Retina (tissue), 1 donor: ENCODE data around the gene NFATC1.

Experiments used
- DNase-seq: peaks from one replicate; pipeline ENCODE4 v3.0.0-alpha.2; 2016

NFATC1 gene

DNA sequence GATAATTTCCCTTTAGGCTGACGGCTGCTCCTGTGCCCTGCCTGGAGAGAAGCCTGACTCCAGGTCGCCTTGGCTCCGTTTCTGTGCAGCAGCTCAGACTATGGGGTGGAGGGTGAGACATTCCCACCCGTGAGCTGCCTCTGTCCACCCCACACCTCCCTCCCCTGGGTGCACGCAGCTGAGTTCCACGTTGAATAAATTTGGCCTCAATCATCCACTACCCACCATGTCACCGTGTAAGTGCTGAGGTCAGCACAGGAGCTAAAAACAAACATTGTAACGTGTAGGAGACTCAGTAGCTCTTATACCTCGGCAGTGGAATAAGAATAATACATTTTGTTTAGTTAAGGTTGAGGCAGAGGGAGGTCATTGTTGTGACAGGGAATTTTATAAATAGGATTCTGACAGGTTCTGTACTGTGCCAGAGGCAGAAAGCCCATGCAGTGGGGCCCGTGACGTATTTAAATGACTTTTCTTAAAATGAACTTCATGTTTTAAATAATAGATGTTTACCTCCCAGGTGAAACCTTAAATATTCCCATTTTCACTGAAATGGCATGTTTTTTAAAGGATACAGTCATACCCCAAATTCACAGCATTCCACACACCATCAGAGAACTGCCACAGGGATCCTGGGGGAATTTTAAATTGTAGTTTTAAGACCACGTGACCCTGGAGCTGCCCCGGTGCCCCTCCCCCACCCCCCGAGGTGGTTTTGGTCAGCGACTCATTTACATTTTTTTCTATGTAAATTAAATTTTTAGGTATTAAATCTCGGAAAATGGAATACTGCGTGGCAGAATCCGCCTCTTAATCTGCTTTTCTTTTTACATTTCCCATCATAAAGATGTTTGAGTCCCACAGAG, 50.2 kb downstream of the NFATC1 start:
- DNase-seq = no peak

DNA sequence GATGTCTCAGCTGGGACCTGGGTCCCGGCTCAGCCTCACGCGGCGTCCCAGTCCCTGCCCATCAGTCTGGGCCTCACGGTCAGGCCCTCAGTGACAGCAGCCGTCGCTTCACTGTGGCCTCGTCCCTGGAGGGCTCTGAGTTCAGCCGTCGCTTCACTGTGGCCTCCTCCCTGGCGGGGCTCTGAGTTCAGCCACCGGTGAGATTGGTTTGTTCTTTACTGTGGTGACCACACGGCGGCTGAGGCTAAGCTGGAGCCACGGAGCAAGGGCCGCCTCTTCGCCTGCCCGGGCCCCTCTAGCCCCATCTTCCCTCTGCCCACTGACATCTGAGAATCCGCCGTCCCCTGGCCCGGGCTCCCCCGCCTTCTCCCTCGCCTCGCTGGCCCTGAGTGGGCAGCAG, 51.2 kb downstream of the NFATC1 start:
- no peak for DNase-seq

DNA sequence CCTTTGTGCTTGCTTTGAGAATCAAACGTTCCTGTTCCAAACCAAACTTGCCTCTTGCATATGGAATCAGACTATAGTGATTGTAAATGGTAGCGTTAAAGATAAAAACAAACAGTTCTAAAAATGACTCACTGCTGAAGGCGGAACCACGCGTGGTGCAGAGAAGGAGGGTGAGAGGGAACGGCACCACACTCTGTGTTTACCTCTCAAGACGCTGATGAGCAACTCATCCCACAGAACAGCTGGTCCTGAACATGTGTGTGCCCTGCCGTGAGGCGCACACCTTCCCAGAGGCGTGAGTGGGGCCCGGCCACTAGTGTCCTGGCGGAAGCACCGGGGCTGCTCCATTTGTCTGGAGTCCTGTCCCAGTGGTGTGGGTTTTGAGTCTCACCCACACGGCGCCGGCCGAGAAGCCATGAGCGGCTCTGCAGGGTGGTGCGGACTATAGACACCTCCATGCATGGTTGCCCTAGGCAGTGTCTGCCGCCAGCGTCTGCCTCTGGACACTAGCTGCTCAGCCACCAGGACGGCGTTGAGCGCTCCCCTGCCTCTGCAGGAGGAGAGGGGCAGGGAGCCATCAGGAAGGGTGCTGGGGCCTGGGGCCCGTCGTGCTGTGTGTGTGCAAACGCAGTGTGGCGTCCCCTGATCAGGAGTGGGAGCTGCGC, 52.1 kb downstream of the NFATC1 start:
- no peak for DNase-seq

DNA sequence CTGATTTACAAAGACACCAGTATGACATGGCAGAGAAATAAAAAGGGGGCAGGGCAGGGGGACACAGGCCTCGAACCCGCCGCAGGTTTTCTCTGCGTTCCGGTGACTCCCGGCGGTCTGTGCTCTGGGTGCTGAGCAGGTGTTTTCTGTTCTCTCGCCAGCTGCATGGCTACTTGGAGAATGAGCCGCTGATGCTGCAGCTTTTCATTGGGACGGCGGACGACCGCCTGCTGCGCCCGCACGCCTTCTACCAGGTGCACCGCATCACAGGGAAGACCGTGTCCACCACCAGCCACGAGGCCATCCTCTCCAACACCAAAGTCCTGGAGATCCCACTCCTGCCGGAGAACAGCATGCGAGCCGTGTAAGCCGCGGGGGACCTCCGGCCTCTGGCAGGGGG, 52.9 kb downstream of the NFATC1 start:
- DNase-seq = no peak

DNA sequence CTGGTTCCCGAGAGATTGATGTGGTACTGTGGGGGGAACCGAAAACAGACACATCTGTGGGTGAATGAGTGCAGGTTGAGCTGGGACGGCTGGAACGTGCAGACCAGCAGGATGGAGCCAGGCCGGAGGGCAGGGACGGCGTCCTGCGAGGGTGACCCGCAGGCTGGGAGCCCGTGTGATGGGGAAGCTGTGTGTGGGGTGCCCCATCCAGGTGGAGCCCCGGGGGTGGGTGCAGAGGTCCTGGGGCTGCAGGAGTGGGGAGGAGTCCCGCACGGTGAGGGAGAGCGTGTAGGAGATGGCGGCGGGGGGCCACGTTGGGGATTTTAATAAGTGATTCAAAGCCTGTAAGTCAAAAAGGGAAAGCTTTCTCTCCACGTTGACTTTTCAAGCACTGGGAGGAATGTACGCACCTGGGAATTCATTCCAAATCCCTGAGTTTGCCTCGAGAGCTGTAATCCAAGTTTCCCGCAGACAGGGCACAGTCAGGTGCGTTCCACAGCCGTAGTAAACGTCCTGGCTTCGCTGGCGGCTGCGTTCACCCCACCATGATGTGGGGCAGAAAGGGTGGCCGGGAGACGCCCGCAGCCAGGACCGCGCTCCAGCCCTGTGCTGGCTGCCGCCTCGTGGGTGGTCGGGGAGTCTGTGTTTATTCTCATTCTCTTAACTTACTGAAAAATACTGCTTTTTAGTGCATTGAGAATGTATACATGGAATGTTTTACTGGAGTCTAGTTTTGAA, 54.0 kb downstream of the NFATC1 start:
- no peak for DNase-seq

DNA sequence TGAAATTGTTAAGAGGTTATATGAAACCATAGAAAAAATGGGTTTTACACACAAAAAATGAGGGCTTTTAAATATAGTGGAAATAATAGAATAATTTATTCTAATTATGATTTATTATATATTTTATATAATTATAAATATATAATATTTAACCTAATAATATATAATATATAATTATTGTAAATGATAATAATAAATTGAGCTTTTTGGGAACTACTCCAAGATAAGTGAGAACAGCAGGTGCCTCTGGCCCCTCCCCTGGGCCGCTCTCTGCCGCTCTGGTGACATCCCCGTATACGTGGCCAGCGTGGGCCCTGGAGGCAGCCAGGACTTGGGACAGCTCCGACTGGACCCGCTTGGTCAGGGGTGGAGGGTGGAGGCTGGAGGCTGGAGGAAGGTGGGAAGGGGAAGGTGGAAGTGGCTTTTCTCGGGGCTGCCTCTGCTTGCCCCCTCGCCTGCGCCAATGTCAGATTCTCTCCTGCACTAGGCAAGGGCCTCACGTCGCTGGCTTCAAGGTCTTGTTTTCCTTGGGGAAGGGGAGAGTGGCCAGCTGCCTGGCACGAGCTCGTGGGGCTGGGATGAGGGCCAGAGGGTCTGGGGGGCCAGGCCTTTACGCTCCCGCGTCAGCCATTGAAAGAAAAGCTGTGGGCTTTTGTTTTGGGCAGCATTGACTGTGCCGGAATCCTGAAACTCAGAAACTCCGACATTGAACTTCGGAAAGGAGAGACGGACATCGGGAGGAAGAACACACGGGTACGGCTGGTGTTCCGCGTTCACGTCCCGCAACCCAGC, 54.8 kb downstream of the NFATC1 start:
- DNase-seq = no peak

DNA sequence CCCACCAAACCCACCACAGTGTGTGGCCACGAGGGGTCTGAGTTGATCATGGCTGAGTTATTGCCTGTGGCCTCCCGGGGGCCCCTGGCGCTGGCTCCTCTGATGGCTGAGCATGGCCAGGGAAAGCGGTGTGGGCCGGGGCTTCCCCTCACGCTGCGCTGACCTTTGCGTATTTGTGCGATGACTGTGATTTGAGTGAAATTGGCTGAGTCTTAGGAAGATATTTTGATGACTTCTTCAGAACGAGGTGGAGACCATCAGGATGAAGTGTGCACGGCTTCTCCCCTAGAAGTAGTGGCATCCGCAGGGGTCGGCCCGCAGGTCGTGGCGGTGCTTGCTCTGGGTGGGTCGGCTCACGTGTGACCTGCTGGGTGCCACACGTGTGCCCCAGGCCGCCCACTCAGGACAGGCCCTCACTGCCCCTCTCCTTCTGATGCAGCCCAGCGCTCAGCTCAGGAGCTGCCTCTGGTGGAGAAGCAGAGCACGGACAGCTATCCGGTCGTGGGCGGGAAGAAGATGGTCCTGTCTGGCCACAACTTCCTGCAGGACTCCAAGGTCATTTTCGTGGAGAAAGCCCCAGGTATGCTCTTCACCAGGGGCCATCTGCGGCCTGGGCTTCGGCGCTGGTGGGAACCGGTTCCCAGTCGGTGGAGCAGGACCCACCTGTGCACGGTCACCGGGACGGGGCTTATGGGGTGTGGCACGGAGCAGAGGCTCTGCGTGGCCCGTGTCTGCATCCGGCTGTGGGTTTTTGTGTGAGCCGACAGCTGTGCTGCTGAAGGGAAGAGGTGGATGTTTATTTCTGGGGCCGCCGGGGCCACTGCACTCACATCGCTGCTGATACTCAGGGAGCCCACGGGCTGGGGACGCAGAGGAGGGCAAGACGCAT, 55.8 kb downstream of the NFATC1 start:
- DNase-seq = no peak

DNA sequence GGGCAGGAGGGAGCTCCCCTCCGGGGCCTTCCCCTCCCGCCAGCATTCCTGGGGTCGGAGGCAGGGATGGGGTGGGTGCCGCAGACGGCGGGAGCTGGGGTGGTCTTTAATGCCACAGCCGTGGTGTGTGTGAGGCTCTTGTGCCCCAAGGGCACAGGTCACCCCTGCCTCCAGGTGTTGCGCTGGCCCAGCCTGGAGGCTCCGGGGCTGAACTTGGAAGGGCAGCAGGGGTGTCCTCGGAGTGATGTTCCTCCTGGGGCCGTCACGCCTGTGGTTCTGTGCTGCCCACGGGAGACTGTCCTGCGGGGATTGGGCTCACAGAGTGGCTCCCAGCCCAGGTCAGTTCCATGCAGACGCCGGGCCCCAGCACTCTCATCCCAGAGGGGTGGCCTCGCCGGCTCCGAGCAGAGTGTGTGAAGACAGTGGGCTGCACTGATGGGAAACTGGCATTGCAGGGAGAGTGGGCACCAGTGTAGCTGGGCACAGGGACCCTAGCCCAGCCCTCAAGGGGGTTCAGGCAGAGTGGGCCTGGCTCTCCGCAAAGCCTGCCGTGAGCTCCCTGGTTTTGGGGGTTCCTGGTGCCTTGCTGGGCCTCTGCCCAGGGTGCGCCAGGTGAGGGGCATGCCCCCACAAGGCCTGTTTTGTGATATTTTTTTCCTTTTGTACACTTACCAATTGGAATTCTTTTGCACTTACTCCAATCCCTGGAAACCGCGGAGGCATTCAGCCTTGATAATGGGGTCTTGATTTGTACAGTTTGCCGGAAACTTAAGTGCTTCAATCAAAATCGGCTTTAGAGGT, 56.7 kb downstream of the NFATC1 start:
- DNase-seq = no peak

DNA sequence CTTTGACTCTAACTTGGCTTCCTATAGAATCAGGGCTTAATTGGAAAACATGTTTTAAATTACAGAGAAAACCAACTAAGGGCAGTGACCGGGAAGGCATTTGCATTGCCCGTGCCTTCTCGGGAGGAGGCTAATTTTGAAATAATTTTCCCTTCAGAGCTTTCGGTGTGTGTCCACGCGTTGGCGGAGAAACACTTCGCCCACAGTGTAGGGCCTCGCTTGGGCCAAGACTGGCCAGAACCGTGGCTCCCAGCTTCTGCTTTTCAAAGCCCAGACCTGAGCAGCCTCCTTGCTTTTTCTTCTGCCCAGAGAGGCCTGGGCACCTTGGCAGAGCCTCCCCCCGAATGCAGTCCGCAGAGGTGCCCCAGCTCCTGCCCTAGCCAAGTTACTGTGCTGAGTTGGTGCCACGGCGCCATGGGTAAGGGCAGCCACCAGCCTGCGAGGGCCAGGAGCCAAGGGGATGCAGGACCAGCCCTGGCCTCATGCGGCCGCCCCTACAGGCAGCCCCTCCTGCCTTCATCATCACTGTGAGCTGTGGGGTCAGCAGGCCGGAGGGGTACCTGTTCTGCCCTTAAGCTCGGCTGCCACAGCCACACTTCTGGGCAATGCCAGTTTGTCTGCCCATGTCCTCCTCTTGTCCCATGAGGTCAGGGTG, 57.4 kb downstream of the NFATC1 start:
- DNase-seq = no peak

DNA sequence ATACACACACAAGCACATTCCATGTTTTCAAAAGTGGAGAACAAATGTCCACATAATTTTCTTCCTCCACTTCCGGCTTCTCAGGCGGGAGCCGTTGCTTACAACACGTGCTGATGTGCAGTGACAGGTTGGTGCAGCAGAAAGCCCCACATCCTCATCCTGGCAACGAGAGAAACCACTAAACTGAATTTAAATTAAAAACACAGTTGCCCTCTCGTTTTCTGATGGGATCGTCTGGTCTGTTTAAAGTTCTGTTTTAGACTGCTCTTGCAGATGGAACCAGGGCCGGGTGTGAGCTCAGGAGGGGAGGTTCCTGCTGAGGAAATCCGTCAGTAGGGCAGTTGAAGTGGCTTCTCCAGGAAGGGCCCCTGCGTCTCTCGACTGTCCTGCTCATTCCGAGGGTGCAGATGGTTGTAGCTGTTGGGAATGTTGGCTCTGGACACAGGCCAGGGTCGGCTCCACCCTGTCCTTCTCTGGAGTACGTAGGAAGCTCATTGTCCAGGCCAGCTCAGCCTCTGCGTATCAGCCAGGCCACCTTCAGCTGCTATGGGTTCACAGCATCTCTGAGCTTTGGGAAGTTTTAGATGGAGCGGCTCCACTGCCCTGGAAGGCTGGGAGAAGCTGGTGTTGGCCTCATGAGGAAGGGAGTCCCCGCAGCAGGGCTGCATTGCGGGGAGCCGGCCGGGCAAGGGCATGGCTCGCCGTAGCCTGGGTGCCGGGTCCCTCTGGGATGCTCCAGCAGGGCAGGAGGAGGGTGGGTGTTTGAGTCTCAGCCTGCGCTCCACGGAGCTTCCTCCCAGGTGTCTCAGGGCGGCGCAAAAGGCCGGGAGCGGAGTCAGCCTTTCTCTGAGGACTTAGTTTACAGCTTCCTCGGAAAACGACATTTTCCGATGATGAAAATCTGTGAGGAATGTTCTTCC, 58.3 kb downstream of the NFATC1 start:
- no peak for DNase-seq

DNA sequence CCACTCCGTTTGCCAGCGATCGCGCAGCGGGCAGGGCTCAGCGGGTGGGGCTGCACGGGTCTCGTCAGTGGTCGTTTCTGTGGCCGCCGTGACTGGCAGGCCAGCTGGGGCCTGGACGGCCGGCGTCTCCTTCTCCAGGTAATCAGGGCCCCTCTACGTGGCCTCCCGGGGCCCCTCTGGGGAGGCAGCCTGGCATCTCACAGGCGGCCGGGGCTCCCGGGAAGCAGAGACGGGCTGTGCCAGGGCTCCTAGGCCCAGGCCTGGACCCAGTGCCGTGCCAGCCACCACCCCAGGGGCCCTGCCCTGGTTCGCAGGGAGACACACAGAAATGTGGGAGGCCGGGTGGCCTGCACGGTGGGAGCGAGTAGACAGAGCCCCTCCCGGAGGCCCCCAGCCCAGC, 59.5 kb downstream of the NFATC1 start:
- no peak for DNase-seq

DNA sequence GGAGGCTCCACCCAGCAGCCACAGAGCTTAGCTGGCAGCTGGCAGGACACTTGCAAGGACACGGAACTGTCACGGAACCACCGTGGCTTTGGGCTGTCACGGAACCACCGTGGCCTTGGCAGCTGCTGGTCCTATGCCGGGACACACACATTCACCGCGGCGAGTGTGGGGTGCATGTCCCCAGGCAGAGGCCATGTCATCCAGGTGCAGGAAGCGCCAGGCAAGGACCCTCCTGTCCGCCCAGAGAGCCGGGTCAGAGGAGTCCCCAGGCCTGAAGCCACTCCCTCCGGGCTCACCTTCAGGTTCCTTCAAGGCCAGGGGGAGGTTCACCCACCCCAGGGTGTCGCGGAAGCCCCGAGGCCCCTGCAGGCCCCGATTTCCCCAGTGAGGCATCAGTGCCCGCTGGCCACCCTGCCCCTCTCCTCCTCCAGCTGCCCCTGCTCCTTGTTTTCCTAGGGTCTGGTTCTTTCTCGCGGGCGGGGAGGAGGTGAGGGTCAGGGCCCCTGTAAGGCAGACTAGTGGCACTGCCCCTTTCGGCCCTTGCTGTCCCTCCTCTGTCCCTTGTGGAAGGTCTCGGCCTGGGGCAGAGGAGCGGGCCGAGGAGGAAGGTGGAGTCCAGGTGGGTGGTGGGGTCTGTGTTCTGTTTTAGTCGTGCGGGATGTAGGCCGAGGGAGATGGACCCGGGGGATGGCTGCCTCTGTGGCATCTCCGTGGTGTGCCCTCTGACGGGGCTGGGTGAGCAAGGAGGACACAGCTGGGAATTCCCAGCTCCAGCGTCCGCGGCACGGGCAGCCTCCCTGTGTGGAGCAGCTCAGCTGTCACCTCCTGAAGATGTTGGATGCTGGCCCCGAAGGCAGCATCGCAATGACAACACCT, 60.6 kb downstream of the NFATC1 start:
- DNase-seq = no peak

DNA sequence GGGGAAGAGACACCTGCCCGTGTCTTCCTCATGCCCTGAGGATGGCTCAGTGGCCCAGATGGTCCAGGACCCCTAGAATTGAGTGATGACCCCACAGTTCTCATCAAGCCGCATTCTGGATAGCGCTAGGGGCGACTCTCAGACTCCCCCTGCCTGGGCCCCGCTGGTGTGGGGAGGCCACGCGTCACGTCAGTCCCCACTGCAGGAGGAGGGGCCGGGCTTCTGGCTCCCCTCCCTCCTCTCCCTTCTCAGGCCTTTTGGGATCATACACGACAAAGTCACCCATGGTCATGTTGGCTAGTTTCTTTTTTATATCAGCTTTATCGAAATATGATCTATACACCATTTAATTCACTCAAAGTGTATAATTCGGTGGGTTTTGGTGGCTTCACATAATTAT, 61.5 kb downstream of the NFATC1 start:
- DNase-seq = no peak

DNA sequence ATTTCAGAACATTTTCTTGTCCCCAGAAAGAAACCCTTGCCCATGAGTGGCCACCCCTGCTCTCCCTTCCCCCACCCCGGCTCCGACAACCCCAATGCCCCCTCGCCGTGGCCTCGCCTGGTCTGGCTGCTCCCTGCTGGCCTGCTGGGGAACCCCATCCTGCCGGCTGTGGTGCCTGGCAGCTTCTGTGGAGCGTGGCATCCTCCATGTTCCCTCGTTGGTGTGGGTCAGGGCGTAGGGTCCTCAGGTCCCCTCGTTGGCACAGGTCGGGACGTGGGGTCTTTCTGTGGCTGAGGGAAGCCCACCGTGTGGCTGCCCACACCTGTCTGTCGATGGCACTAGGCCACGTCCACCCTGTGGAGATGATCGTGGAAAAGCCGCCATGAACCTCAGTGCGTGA, 61.9 kb downstream of the NFATC1 start:
- DNase-seq = no peak

DNA sequence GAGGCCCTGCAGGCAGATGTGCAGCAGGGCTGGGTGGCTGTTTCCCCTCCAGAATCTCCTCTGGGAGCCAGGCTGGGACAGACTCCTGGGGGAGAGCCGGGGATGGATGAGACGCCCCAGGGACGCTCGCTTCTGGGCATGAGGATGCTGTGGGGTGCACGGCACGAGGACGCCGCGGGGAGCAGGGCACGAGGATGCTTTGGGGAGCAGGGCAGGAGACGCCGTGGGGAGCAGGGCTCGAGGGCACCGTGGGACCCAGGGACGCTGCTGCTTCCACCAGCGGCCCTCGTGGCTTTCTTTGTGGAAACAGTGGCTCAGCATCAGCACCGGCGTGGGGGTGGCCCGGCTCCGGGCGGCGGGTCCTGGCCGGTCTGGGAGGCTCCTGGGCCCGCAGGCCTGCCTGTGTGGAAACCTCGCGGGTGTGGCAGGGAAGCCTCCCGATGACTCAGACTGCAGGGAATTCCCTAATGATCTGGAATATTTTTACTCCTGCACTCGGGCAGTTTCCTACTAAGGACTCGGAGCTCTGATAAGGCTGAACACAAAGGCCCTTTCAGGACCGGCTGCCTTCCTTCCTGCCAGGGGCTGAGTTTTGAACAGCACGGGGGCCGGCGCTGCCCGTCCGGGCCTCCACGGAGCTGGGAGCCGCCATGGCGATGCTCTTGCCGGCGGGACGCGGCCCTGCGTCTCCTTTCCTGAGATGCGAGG, 62.6 kb downstream of the NFATC1 start:
- DNase-seq = no peak

DNA sequence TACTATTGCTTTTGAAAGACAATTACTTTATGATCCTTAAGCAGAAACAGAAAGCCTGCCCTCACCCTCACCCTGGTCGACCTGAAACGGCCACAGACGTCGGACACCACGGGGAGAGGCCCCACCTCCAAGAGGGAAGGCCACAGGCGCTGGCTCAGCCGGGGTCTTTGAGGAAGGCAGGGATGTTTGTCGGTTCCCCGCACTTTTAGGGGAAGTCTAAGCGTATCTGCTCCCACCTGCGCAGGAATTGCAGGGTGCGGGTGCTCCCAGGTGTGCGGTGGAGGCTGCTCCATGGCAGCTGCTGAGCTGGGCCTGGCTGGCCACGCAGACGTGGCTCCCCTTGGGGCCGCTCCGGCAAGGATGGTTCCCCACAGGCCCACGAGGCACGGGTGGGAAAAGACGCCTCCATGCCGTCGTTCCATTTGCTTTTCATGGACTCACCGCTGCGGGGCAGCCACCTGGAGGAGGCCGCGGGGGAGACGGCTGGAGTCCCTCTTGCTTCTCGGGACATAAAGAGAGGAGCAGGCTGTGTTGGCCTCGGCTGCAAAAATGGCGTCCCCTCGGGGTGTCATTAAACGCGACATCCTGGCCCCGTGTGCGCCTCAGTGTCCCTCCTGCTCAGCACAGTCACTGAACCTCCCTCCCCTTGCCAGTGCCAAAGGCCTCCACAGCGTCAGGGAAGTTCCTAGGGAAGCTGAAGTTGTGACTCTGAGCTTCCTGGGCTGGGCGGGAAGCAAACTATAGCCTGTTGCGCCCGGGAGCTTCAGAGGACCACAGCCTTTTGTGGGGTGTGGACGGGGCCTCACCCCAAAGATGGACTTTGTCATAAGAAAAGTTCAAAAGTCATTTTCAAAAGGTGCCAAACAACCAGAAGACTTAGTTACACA, 63.4 kb downstream of the NFATC1 start:
- no peak for DNase-seq
